Fibroblast of lung (primary cell): ENCODE measurements around the gene LRCOL1. TPM values are rescaled to one million over a fixed set of nuclear protein-coding genes. Genes with fewer than 3 reads are reported as not detected.

Source experiments
- DNase-seq, 2 donors: peaks; one replicate each; pipeline versions ENCODE4 v3.0.0 to v3.0.0-alpha.2; 2010; ENCODE audit warnings: low read depth in 2 of 2
- H2AFZ ChIP-seq: 2 replicates; pipeline ENCODE4 v1.5.1; 2012; ENCODE audit warnings: low read length, control low read depth, inconsistent platforms
- H3K27ac ChIP-seq: 2 replicates; pipeline ENCODE4 v1.5.1; 2011; ENCODE audit warnings: low read length, control low read depth; ENCODE audit not compliant: insufficient read depth
- H3K27me3 ChIP-seq: 2 replicates; pipeline ENCODE4 v1.5.1; 2011; ENCODE audit warnings: mild to moderate bottlenecking, low read length; ENCODE audit not compliant: control insufficient read depth, insufficient read depth
- H3K36me3 ChIP-seq: 2 replicates; pipeline ENCODE4 v1.5.1; 2011; ENCODE audit warnings: low read length; ENCODE audit not compliant: control insufficient read depth, insufficient read depth
- H3K4me1 ChIP-seq: 2 replicates; pipeline ENCODE4 v1.5.1; 2011; ENCODE audit warnings: low read length; ENCODE audit not compliant: control insufficient read depth, insufficient read depth; ENCODE audit errors: extremely low read depth
- H3K4me2 ChIP-seq: 2 replicates; pipeline ENCODE4 v1.5.1; 2011; ENCODE audit warnings: low read length, control low read depth; ENCODE audit not compliant: insufficient read depth; ENCODE audit errors: extremely low read depth
- H3K4me3 ChIP-seq, 4 experiments: fragments of 200-600 bp in 1 of 4; sonication (generic) in 1 of 4; replicated peaks in 1 of 4; 2 replicates each; pipeline ENCODE4 v1.5.1; 2011 to 2016; ENCODE audit warnings: low read length in 4 of 4, low read depth in 3 of 4, mild to moderate bottlenecking in 3 of 4, control low read depth in 2 of 4, inconsistent platforms in 1 of 4, mixed read lengths in 1 of 4; ENCODE audit not compliant: insufficient read depth in 1 of 4; ENCODE audit errors: control extremely low read depth in 1 of 4
- H3K79me2 ChIP-seq: 2 replicates; pipeline ENCODE4 v1.5.1; 2012; ENCODE audit warnings: mild to moderate bottlenecking, low read length, inconsistent platforms; ENCODE audit not compliant: control insufficient read depth, insufficient read depth
- H3K9ac ChIP-seq: 2 replicates; pipeline ENCODE4 v1.5.1; 2011; ENCODE audit warnings: mild to moderate bottlenecking, low read length, control low read depth; ENCODE audit not compliant: insufficient read depth
- H3K9me3 ChIP-seq: 2 replicates; pipeline ENCODE4 v1.5.1; 2012; ENCODE audit warnings: low read depth, low read length; ENCODE audit not compliant: control insufficient read depth, insufficient read depth
- H4K20me1 ChIP-seq: 2 replicates; pipeline ENCODE4 v1.5.1; 2011; ENCODE audit warnings: low read length; ENCODE audit not compliant: control insufficient read depth, insufficient read depth; ENCODE audit errors: extremely low read depth
- EZH2 ChIP-seq: IDR thresholded peaks from 2 replicates; pipeline ENCODE4 v1.5.1; 2012; ENCODE audit warnings: low read length, control low read depth, mild to moderate bottlenecking; ENCODE audit errors: missing control alignments
- polyA plus RNA-seq, 2 donors: library from polyadenylated mRNA; depleted of rRNA in 1 of 2; stranded (reverse) in 1 of 2; unstranded in 1 of 2; fragments of >200 nt; gene quantifications; 2 replicates each; pipeline ENCODE4 v1.2.1, GENCODE V29; 2011 to 2012; ENCODE audit warnings: missing spikeins in 1 of 2
- total RNA-seq: library from RNA; depleted of rRNA; stranded (reverse); fragments of >200 nt; gene quantifications from 2 replicates; pipeline ENCODE4 v1.2.1, GENCODE V29; 2014
- TF ChIP-seq, protein P1 (sequence below), 2 donors: IDR thresholded peaks in 1 of 2; conservative IDR thresholded peaks in 1 of 2; 1 replicate in 1 of 2; 2 replicates in 1 of 2; pipeline ENCODE4 v1.5.1; 2011 to 2012; ENCODE audit warnings: low read length in 2 of 2, control low read depth in 1 of 2, inconsistent platforms in 1 of 2, low read depth in 1 of 2, mild to moderate bottlenecking in 1 of 2

Gene LRCOL1
- total and polyA plus RNA-seq, 2 donors (not counting 1 experiment from before 2014, with no cell fraction given) = 0.17 TPM; not detected in 1

DNA sequence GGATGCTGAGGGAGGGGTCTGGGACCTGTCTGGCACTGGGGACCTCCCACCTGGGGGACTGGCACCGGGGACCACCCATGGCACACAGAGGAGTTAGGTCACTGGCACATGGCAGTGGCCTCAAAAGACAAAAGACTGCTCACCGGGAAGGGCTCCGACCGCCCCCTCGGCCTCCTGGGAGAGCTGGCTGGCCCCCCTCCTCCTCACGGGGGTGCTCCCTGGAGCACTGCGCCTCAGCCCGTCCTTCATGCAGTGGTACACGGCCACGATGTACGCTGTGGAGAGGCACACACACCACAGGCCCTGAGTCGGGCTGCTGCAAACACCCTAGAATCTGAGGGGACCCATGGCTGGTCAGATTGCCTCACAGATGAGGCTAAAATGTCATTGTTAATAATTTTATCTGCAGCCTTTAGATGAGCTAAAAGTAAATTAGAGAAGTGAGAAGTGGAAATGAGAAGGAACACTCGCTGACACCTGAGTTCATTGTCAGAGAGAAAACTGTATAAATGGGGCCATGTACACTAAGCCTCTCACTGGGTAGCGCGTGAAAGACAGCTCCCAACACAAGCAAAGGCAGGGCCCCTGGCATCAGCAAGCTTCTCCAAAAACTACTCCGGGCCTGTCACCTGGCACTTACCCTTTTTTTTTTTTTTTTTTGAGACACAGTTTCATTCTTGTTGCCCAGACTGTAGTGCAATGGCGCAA lies 22.3 kb upstream of the LRCOL1 start:
- Histone ChIP-seq H3K27ac (no peak overlapping the region), H4K20me1 (no peaks in the 10 kb centered on the region), H2AFZ (no peak overlapping the region), H3K9me3 (no peaks in the 10 kb centered on the region), H3K9ac (no peak overlapping the region), H3K27me3 (no peaks in the 10 kb centered on the region), H3K79me2 (no peaks in the 10 kb centered on the region), H3K4me2 (no peak overlapping the region), H3K36me3 (peaks cover 17% of the 10 kb centered on the region), H3K4me3 (no peak overlapping the region), H3K4me1 (no peaks in the 10 kb centered on the region)
- no peak for TF ChIP-seq EZH2
- TF ChIP-seq, protein P1, sequence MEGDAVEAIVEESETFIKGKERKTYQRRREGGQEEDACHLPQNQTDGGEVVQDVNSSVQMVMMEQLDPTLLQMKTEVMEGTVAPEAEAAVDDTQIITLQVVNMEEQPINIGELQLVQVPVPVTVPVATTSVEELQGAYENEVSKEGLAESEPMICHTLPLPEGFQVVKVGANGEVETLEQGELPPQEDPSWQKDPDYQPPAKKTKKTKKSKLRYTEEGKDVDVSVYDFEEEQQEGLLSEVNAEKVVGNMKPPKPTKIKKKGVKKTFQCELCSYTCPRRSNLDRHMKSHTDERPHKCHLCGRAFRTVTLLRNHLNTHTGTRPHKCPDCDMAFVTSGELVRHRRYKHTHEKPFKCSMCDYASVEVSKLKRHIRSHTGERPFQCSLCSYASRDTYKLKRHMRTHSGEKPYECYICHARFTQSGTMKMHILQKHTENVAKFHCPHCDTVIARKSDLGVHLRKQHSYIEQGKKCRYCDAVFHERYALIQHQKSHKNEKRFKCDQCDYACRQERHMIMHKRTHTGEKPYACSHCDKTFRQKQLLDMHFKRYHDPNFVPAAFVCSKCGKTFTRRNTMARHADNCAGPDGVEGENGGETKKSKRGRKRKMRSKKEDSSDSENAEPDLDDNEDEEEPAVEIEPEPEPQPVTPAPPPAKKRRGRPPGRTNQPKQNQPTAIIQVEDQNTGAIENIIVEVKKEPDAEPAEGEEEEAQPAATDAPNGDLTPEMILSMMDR (conservative IDR thresholded peaks at IDR 0.05 in 1 of 2, IDR thresholded peaks at IDR 0.05 in 1 of 2; ENCODE audit: low read depth in 1 of 2, low read length in 2 of 2) = no peak
- DNase-seq = no peak

DNA sequence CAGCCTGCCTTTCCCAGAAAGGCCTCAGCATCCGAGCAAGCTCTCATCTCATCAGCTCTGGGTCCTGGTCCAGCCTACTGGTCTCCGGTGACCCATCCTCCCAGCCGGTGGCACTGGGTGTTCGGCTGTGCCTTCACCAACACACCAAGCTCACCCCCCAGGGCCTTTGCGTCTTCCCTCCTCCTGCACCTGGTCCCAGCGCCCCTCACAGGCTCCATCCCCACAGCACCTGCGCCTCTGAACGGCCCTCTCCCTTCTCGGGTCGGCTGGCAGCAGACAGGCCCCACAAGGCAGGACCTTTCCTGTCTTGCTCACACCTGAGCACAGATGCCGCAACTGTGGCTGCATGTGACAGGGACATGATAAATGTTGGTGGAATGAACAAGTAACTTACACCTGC lies 21.3 kb upstream of the LRCOL1 start:
- no peak for DNase-seq
- Histone ChIP-seq H3K27me3 (no peaks in the 10 kb centered on the region), H3K4me1 (no peaks in the 10 kb centered on the region), H3K9me3 (no peaks in the 10 kb centered on the region), H3K27ac (no peak overlapping the region), H3K4me2 (no peak overlapping the region), H4K20me1 (no peaks in the 10 kb centered on the region), H3K9ac (no peak overlapping the region), H2AFZ (no peak overlapping the region), H3K36me3 (peaks cover 15% of the 10 kb centered on the region), H3K4me3 (no peak overlapping the region), H3K79me2 (no peaks in the 10 kb centered on the region)
- no peak for TF ChIP-seq EZH2
- TF ChIP-seq, protein P1 (conservative IDR thresholded peaks at IDR 0.05 in 1 of 2, IDR thresholded peaks at IDR 0.05 in 1 of 2; ENCODE audit: low read depth in 1 of 2, low read length in 2 of 2) = no peak

GRCh38 chr12:132630672-132631071 lies 20.3 kb upstream of the LRCOL1 start:
- no peaks in the 10 kb centered on the region for H4K20me1 ChIP-seq
- H3K27me3 ChIP-seq = no peaks in the 10 kb centered on the region
- no peak overlapping the region for H3K9ac ChIP-seq
- peaks cover 15% of the 10 kb centered on the region for H3K36me3 ChIP-seq
- H3K79me2 ChIP-seq = no peaks in the 10 kb centered on the region
- no peak overlapping the region for H3K4me2 ChIP-seq
- H2AFZ ChIP-seq = no peak overlapping the region
- peak in 1 of 2 donors; percentile 10 for DNase-seq
- H3K4me3 ChIP-seq = no peak overlapping the region
- TF ChIP-seq, protein P1 (conservative IDR thresholded peaks at IDR 0.05 in 1 of 2, IDR thresholded peaks at IDR 0.05 in 1 of 2; ENCODE audit: low read depth in 1 of 2, low read length in 2 of 2) = no peak
- TF ChIP-seq EZH2 = no peak
- H3K4me1 ChIP-seq = no peaks in the 10 kb centered on the region
- no peaks in the 10 kb centered on the region for H3K9me3 ChIP-seq
- H3K27ac ChIP-seq = no peak overlapping the region
